ENCODE results near the gene ZNF419.

The ZNF419 gene

DNA sequence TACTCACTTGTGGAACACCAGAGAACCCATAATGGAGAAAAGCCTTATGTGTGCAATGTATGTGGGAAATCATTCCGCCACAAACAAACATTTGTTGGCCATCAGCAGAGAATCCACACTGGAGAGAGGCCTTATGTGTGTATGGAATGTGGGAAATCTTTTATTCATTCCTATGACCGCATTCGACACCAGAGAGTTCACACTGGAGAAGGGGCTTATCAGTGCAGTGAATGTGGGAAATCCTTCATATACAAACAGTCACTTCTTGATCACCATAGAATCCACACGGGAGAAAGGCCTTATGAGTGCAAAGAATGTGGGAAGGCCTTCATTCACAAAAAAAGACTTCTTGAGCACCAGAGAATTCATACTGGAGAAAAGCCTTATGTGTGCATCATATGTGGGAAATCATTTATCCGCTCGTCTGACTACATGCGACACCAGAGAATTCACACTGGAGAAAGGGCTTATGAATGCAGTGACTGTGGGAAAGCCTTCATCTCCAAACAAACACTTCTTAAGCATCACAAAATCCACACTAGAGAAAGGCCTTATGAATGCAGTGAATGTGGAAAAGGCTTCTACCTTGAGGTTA lies 50.5 kb downstream of the ZNF419 start:
- no peaks in the 10 kb centered on the region for H3F3A ChIP-seq (ENCODE audit: low read depth)
- no peaks in the 10 kb centered on the region for H4K20me1 ChIP-seq (ENCODE audit: insufficient read depth, low read length, poor library complexity, severe bottlenecking)
- no peak for TF ChIP-seq CTCF (conservative IDR thresholded peaks at IDR 0.05; ENCODE audit: low read length)
- TF ChIP-seq EZH2phosphoT487 (IDR thresholded peaks at IDR 0.05; ENCODE audit: borderline replicate concordance) = no peak
- H3K27me3 ChIP-seq (ENCODE audit: insufficient read depth, low read length, poor library complexity, severe bottlenecking) = no peaks in the 10 kb centered on the region
- peaks cover 81% of the 10 kb centered on the region for H3K36me3 ChIP-seq (ENCODE audit: insufficient read depth, low read length)
- H3K4me3 ChIP-seq (ENCODE audit: low read length, poor library complexity, severe bottlenecking) = no peak overlapping the region
- peaks cover 40% of the 10 kb centered on the region; the same call in 1 of the 2 replicates for H3K9me3 ChIP-seq (ENCODE audit: insufficient read depth, low read depth, low read length)
- no peaks in the 10 kb centered on the region for H3K9me2 ChIP-seq (replicated peaks; ENCODE audit: low read depth, low read length)
- H3K79me2 ChIP-seq (ENCODE audit: insufficient read depth, low read length) = peaks cover 10% of the 10 kb centered on the region; the same call in 1 of the 2 replicates
- H3K4me1 ChIP-seq (ENCODE audit: insufficient read depth, low read length, poor library complexity, severe bottlenecking) = no peaks in the 10 kb centered on the region
- H3K4me2 ChIP-seq (ENCODE audit: low read depth, low read length, poor library complexity, severe bottlenecking) = no peak overlapping the region
- H3K9ac ChIP-seq (ENCODE audit: low read depth, low read length, poor library complexity, severe bottlenecking) = no peak overlapping the region
- H2AFZ ChIP-seq (ENCODE audit: low read length) = no peak overlapping the region
